Stimulated activated naive CD4-positive, alpha-beta T cell (primary cell): ENCODE data around the gene EFR3B.
"Not testable (repeated sequence)": the region's sequence is repeated elsewhere in the genome, so short reads cannot be mapped to it uniquely, and the experiment has no call there.

Experiments used
- DNase-seq, 6 experiments: peaks; one replicate each; lab custom pipeline; 2025; lab: John Stamatoyannopoulos, UW

The EFR3B gene

GRCh38 chr2:25072606-25073005 is 30.7 kb downstream of the EFR3B start:
- no peak for DNase-seq

- DNase-seq: no peak
These were observed 31.1 kb downstream of the EFR3B start for GRCh38 chr2:25073025-25073424.

GRCh38 chr2:25073914-25074313 is 32.0 kb downstream of the EFR3B start:
- no peak for DNase-seq

- no peak for DNase-seq
These were observed 33.0 kb downstream of the EFR3B start for GRCh38 chr2:25074826-25075225.

GRCh38 chr2:25076749-25077148 is 34.9 kb downstream of the EFR3B start:
- no peak for DNase-seq

GRCh38 chr2:25077789-25078169 is 35.9 kb downstream of the EFR3B start:
- no peak for DNase-seq

GRCh38 chr2:25078170-25079049 is 36.5 kb downstream of the EFR3B start:
- DNase-seq: no peak

- DNase-seq: no peak
These were observed 37.3 kb downstream of the EFR3B start for GRCh38 chr2:25079050-25079635.

GRCh38 chr2:25081237-25081790 is 39.4 kb downstream of the EFR3B start:
- no peak for DNase-seq

- DNase-seq: no peak
These were observed 40.2 kb downstream of the EFR3B start for GRCh38 chr2:25082002-25082622.

- DNase-seq: no peak
These were observed 44.1 kb downstream of the EFR3B start for GRCh38 chr2:25085761-25086560.

GRCh38 chr2:25088817-25089516 is 47.1 kb downstream of the EFR3B start:
- no peak for DNase-seq

- no peak for DNase-seq
These were observed 47.9 kb downstream of the EFR3B start for GRCh38 chr2:25089605-25090315.

GRCh38 chr2:25090801-25091200 is 48.9 kb downstream of the EFR3B start:
- DNase-seq: no peak

- DNase-seq: no peak
These were observed 49.4 kb downstream of the EFR3B start for GRCh38 chr2:25091265-25091664.

- no peak for DNase-seq
These were observed 56.2 kb downstream of the EFR3B start for GRCh38 chr2:25098056-25098455.

- no peak for DNase-seq
These were observed 57.0 kb downstream of the EFR3B start for GRCh38 chr2:25098670-25099486.

GRCh38 chr2:25102352-25102751 is 60.5 kb downstream of the EFR3B start:
- DNase-seq: not testable (repeated sequence)

GRCh38 chr2:25103287-25103871 is 61.5 kb downstream of the EFR3B start:
- DNase-seq: no peak
